Neural cell (in vitro differentiated cells): ENCODE data around the gene ZNF132. TPM values are rescaled to one million over a fixed set of nuclear protein-coding genes. Genes with fewer than 3 reads are reported as not detected.

Source experiments
- H2AFZ ChIP-seq: fragments of 200-600, 300-800 bp; sonication (generic), shearing (Covaris generic); 2 replicates; pipeline ENCODE4 v1.6.0; 2014; ENCODE audit warnings: low read depth, mild to moderate bottlenecking, antibody characterized with exemption, low read length, moderate library complexity
- H3F3A ChIP-seq: fragments of 200-600 bp; shearing (Covaris generic); 2 replicates; pipeline ENCODE4 v1.6.1; 2016; ENCODE audit warnings: mild to moderate bottlenecking, moderate library complexity, mixed read lengths, antibody characterized with exemption, low read length; ENCODE audit not compliant: insufficient read depth, poor library complexity, severe bottlenecking
- H3K27ac ChIP-seq: fragments of 200-600, 300-800 bp; sonication (generic), shearing (Covaris generic); 2 replicates; pipeline ENCODE4 v1.5.1; 2014; ENCODE audit warnings: mild to moderate bottlenecking, low read length, moderate library complexity
- H3K27me3 ChIP-seq: fragments of 300-800, 200-600 bp; sonication (generic), shearing (Covaris generic); 2 replicates; pipeline ENCODE4 v1.6.0; 2014; ENCODE audit warnings: mild to moderate bottlenecking, low read depth, low read length, moderate library complexity; ENCODE audit not compliant: insufficient read depth
- H3K36me3 ChIP-seq: fragments of 300-800, 200-600 bp; sonication (generic), shearing (Covaris generic); 2 replicates; pipeline ENCODE4 v1.5.1; 2014; ENCODE audit warnings: mild to moderate bottlenecking, antibody characterized with exemption, low read length, moderate library complexity; ENCODE audit not compliant: insufficient read depth
- H3K4me2 ChIP-seq: fragments of 300-800, 200-600 bp; sonication (generic), shearing (Covaris generic); 2 replicates; pipeline ENCODE4 v1.6.0; 2014; ENCODE audit warnings: mild to moderate bottlenecking, low read length
- H3K4me3 ChIP-seq: fragments of 300-800, 200-600 bp; sonication (generic), shearing (Covaris generic); 2 replicates; pipeline ENCODE4 v1.5.1; 2014; ENCODE audit warnings: mild to moderate bottlenecking, low read length, moderate library complexity
- H3K79me2 ChIP-seq: fragments of 200-600 bp; shearing (Covaris generic); replicated peaks from 2 replicates; pipeline ENCODE4 v1.6.0; 2014; ENCODE audit warnings: mild to moderate bottlenecking, low read length, moderate library complexity; ENCODE audit not compliant: insufficient read depth
- H3K9ac ChIP-seq: fragments of 300-800, 200-600 bp; sonication (generic), shearing (Covaris generic); 2 replicates; pipeline ENCODE4 v1.6.1; 2016; ENCODE audit warnings: mild to moderate bottlenecking, low read length, mixed read lengths
- H3K9me2 ChIP-seq: fragments of 200-600 bp; shearing (Covaris generic); 2 replicates; pipeline ENCODE4 v1.6.1; 2016; ENCODE audit warnings: mild to moderate bottlenecking, low read length, mixed read lengths; ENCODE audit not compliant: insufficient read depth
- H3K9me3 ChIP-seq: fragments of 200-600, 300-800 bp; sonication (generic), shearing (Covaris generic); 2 replicates; pipeline ENCODE4 v1.6.1; 2016; ENCODE audit warnings: mild to moderate bottlenecking, mixed run types, low read length, moderate library complexity, mixed read lengths
- H4K20me1 ChIP-seq: fragments of 200-600 bp; shearing (Covaris generic); 2 replicates; pipeline ENCODE4 v1.6.1; 2016; ENCODE audit warnings: mild to moderate bottlenecking, mixed run types; ENCODE audit not compliant: insufficient read depth
- EP300 ChIP-seq: fragments of 450-650 bp; conservative IDR thresholded peaks from 2 replicates; pipeline ENCODE4 v1.6.1; 2014; ENCODE audit warnings: antibody characterized with exemption, mild to moderate bottlenecking, moderate library complexity; ENCODE audit not compliant: poor library complexity, severe bottlenecking
- EZH2 ChIP-seq: fragments of 200-600, 300-800 bp; shearing (Covaris generic), sonication (generic); IDR thresholded peaks from 2 replicates; pipeline ENCODE4 v1.6.1; 2014; ENCODE audit warnings: antibody characterized with exemption, low read length, borderline replicate concordance, mild to moderate bottlenecking; ENCODE audit not compliant: insufficient read depth, poor library complexity, severe bottlenecking
- MXI1 ChIP-seq: fragments of 450-650 bp; conservative IDR thresholded peaks from 2 replicates; pipeline ENCODE4 v1.6.1; 2014; ENCODE audit warnings: antibody characterized with exemption, mild to moderate bottlenecking; ENCODE audit not compliant: poor library complexity, severe bottlenecking
- POLR2AphosphoS5 ChIP-seq: IDR thresholded peaks from 2 replicates; pipeline ENCODE4 v1.6.1; 2012
- RAD21 ChIP-seq: fragments of 450-650 bp; conservative IDR thresholded peaks from 2 replicates; pipeline ENCODE4 v1.6.1; 2014; ENCODE audit warnings: antibody characterized with exemption, mild to moderate bottlenecking, moderate library complexity
- REST ChIP-seq: IDR thresholded peaks from 2 replicates; pipeline ENCODE4 v1.6.1; 2012; ENCODE audit warnings: borderline replicate concordance
- SMC3 ChIP-seq: fragments of 450-650 bp; conservative IDR thresholded peaks from 2 replicates; pipeline ENCODE4 v1.6.1; 2014; ENCODE audit warnings: antibody characterized with exemption, mild to moderate bottlenecking, moderate library complexity; ENCODE audit not compliant: poor library complexity
- TAF1 ChIP-seq: IDR thresholded peaks from 2 replicates; pipeline ENCODE4 v1.6.1; 2012; ENCODE audit warnings: low read depth
- polyA plus RNA-seq: library from polyadenylated mRNA; depleted of rRNA; stranded (reverse); fragments of >200 nt; gene quantifications from 2 replicates; pipeline ENCODE4 v1.2.3, GENCODE V29; 2014
- TF ChIP-seq, protein P1 (sequence below): fragments of 450-650 bp; IDR thresholded peaks from 2 replicates; pipeline ENCODE4 v1.5.1; 2014; ENCODE audit warnings: antibody characterized with exemption, mild to moderate bottlenecking, moderate library complexity; ENCODE audit not compliant: poor library complexity, severe bottlenecking

ZNF132 gene
- polyA plus RNA-seq, 1 donor from 2014 or later: 0.77 TPM

DNA sequence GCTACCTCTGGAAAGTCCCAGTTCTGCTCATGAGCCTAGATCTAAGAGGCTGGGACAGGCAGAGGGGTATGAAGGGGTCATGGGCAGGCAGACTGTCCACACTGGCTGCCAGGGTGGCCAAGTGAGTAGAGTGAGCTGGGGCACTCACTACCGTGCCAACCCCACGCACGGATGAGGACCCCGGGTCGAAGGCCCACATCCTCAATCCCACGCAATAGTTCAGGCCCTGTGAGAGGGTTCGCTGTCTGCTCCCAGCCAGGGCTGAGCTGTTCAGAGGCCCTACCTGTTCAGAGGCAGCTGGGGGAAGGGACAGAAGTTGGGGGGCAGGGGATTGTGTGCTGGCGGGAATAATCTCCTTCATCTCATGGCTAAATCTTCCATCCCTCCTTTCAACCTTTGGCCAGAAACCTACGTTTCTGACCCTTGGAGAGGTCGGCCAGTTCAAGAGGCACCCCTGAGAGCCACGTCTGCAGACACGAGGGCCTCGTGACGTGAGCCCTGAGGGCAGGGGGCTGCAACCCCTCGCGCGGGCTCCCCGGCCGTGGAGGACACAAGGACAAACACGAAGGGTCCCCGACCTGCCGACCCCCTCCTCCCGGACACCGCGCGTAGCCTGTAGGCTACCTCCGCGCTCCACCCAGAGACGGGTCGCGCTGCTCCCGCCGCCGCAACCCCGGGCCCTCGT, 53.9 kb downstream of the ZNF132 start:
- H3K9me3 ChIP-seq: no peaks in the 10 kb centered on the region
- no peaks in the 10 kb centered on the region for H3K36me3 ChIP-seq
- H3K4me2 ChIP-seq: peak overlapping the region; percentile 91
- no peaks in the 10 kb centered on the region for H3K27me3 ChIP-seq
- H3K9ac ChIP-seq: peak overlapping the region; percentile 92
- no peaks in the 10 kb centered on the region for H4K20me1 ChIP-seq
- H3K79me2 ChIP-seq: peaks cover 20% of the 10 kb centered on the region
- TF ChIP-seq POLR2AphosphoS5: no peak
- TF ChIP-seq SMC3: no peak
- TF ChIP-seq, protein P1, sequence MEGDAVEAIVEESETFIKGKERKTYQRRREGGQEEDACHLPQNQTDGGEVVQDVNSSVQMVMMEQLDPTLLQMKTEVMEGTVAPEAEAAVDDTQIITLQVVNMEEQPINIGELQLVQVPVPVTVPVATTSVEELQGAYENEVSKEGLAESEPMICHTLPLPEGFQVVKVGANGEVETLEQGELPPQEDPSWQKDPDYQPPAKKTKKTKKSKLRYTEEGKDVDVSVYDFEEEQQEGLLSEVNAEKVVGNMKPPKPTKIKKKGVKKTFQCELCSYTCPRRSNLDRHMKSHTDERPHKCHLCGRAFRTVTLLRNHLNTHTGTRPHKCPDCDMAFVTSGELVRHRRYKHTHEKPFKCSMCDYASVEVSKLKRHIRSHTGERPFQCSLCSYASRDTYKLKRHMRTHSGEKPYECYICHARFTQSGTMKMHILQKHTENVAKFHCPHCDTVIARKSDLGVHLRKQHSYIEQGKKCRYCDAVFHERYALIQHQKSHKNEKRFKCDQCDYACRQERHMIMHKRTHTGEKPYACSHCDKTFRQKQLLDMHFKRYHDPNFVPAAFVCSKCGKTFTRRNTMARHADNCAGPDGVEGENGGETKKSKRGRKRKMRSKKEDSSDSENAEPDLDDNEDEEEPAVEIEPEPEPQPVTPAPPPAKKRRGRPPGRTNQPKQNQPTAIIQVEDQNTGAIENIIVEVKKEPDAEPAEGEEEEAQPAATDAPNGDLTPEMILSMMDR: no peak
- TF ChIP-seq TAF1: peak; percentile 31
- H3K27ac ChIP-seq: peak overlapping the region; percentile 95
- peak overlapping the region; percentile 77 for H3K4me3 ChIP-seq
- no peaks in the 10 kb centered on the region for H3K9me2 ChIP-seq
- H3F3A ChIP-seq: peaks cover 4% of the 10 kb centered on the region
- H2AFZ ChIP-seq: peak overlapping the region; percentile 78

DNA sequence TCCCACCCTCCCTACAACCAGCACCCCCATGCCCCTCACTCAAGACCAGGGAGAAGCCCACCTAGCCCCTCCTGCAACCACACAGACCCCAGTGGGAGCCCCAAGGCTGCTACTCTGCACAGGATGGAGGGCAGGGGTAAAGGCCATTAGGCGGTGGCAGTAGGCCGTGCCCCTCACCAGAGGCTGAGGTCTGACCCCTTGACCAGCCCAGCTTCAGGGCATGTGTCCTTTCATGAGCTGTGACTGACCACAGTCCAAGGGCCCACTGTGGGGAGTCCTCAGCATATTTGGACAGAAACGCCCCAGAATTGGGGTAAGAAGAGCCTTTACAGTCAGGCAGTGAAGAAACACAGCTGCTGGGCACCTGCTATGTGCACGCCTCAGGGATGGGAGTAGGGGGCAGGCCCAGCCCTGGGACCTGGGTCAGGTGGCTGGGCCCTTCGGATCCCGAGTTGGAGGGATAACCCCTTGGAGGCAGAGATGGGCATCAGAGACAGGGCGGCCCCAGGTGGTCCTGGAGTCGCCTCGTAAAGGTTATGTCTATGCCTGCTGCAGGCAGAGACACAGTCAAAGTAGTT, 54.6 kb downstream of the ZNF132 start:
- Histone ChIP-seq H2AFZ (no peak overlapping the region), H3K4me3 (peak overlapping the region; percentile 77), H3K27me3 (no peaks in the 10 kb centered on the region), H3K9me2 (no peaks in the 10 kb centered on the region), H4K20me1 (no peaks in the 10 kb centered on the region), H3K9ac (peak overlapping the region; percentile 92), H3K4me2 (peak overlapping the region; percentile 91), H3K79me2 (peaks cover 20% of the 10 kb centered on the region), H3F3A (peaks cover 4% of the 10 kb centered on the region), H3K36me3 (no peaks in the 10 kb centered on the region), H3K27ac (peak overlapping the region; percentile 95), H3K9me3 (no peaks in the 10 kb centered on the region)
- TF ChIP-seq POLR2AphosphoS5: no peak
- TF ChIP-seq, protein P1: no peak
- no peak for TF ChIP-seq RAD21
- TF ChIP-seq TAF1: no peak
- no peak for TF ChIP-seq MXI1
- no peak for TF ChIP-seq EZH2
- no peak for TF ChIP-seq REST
- no peak for TF ChIP-seq EP300
- TF ChIP-seq SMC3: no peak
